ENCODE results near the gene MED17. TPM values are rescaled to one million over a fixed set of nuclear protein-coding genes. Genes with fewer than 3 reads are reported as not detected.

The MED17 gene
- total and polyA plus RNA-seq, 2 of the 13 experiments (the other 11 are each of a cell fraction or from before 2014, with no cell fraction given): 23.1 to 37.0 TPM

- TF ChIP-seq, protein P1, sequence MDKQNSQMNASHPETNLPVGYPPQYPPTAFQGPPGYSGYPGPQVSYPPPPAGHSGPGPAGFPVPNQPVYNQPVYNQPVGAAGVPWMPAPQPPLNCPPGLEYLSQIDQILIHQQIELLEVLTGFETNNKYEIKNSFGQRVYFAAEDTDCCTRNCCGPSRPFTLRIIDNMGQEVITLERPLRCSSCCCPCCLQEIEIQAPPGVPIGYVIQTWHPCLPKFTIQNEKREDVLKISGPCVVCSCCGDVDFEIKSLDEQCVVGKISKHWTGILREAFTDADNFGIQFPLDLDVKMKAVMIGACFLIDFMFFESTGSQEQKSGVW (CRISPR knock-in tag; IDR thresholded peaks at IDR 0.05; ENCODE audit: borderline replicate concordance): no peak
- peak; percentile 99 for TF ChIP-seq DR1 (CRISPR knock-in tag; IDR thresholded peaks at IDR 0.05)
- TF ChIP-seq PHF8 (CRISPR knock-in tag; IDR thresholded peaks at IDR 0.05): peak; percentile 87
- TF ChIP-seq ZEB1 (IDR thresholded peaks at IDR 0.05; ENCODE audit: insufficient replicate concordance, low read depth): peak; percentile 26
- no peak; the same call in 1 of the 2 replicates for TF ChIP-seq BRD4 (CRISPR knock-in tag; IDR thresholded peaks at IDR 0.05)
- TF ChIP-seq ZNF605 (CRISPR knock-in tag; IDR thresholded peaks at IDR 0.05): peak; percentile 78; the same call in 1 of the 2 replicates
- 0 out of 2 replicates have a peak, but pooled peaks have one; percentile 35 for TF ChIP-seq ZNF614 (CRISPR knock-in tag; IDR thresholded peaks at IDR 0.05; ENCODE audit: borderline replicate concordance)
- TF ChIP-seq JUN (CRISPR knock-in tag; IDR thresholded peaks at IDR 0.05): peak; percentile 52; the same call in 1 of the 2 replicates
- no peak; the same call in 1 of the 2 replicates for TF ChIP-seq PAF1 (CRISPR knock-in tag; IDR thresholded peaks at IDR 0.05)
- peak; percentile 95 for TF ChIP-seq RBM39 (IDR thresholded peaks at IDR 0.05; ENCODE audit: low read depth, low read length, poor library complexity, severe bottlenecking)
- TF ChIP-seq ZNF256 (CRISPR knock-in tag; conservative IDR thresholded peaks at IDR 0.05): 0 out of 2 replicates have a peak, but pooled peaks have one; percentile 30
- TF ChIP-seq, protein P2, sequence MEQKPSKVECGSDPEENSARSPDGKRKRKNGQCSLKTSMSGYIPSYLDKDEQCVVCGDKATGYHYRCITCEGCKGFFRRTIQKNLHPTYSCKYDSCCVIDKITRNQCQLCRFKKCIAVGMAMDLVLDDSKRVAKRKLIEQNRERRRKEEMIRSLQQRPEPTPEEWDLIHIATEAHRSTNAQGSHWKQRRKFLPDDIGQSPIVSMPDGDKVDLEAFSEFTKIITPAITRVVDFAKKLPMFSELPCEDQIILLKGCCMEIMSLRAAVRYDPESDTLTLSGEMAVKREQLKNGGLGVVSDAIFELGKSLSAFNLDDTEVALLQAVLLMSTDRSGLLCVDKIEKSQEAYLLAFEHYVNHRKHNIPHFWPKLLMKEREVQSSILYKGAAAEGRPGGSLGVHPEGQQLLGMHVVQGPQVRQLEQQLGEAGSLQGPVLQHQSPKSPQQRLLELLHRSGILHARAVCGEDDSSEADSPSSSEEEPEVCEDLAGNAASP (CRISPR knock-in tag; IDR thresholded peaks at IDR 0.05; ENCODE audit: borderline replicate concordance): peak; percentile 26; the same call in 1 of the 2 replicates
- TF ChIP-seq TIGD3 (CRISPR knock-in tag; IDR thresholded peaks at IDR 0.05; ENCODE audit: borderline replicate concordance): 0 out of 2 replicates have a peak, but pooled peaks have one; percentile 23
- TF ChIP-seq KMT2A (CRISPR knock-in tag; IDR thresholded peaks at IDR 0.05): peak; percentile 78
- TF ChIP-seq HCFC1 (IDR thresholded peaks at IDR 0.05; ENCODE audit: low read depth, low read length): no peak
- TF ChIP-seq FOXO1 (CRISPR knock-in tag; IDR thresholded peaks at IDR 0.05): peak; percentile 76
- peak; percentile 33; the same call in 1 of the 2 replicates for TF ChIP-seq MEIS2 (CRISPR knock-in tag; IDR thresholded peaks at IDR 0.05)
- TF ChIP-seq POGZ (CRISPR knock-in tag; IDR thresholded peaks at IDR 0.05): peak; percentile 92
- no peak for TF ChIP-seq ZNF260 (CRISPR knock-in tag; IDR thresholded peaks at IDR 0.05; ENCODE audit: borderline replicate concordance, low read depth)
- TF ChIP-seq ZNF75D (CRISPR knock-in tag; IDR thresholded peaks at IDR 0.05; ENCODE audit: borderline replicate concordance): no peak
- peak; percentile 92 for TF ChIP-seq TGIF2 (CRISPR knock-in tag; IDR thresholded peaks at IDR 0.05)
- no peak for TF ChIP-seq HNRNPUL1 (IDR thresholded peaks at IDR 0.05; ENCODE audit: low read depth, low read length)
- peak; percentile 58 for TF ChIP-seq TARDBP (CRISPR knock-in tag; IDR thresholded peaks at IDR 0.05)
- peak; percentile 64; the same call in 1 of the 2 replicates for TF ChIP-seq PAX8 (CRISPR knock-in tag; IDR thresholded peaks at IDR 0.05; ENCODE audit: borderline replicate concordance)
- TF ChIP-seq SP4 (CRISPR knock-in tag; IDR thresholded peaks at IDR 0.05): 0 out of 2 replicates have a peak, but pooled peaks have one; percentile 76
Observed at GRCh38 chr11:93741094-93741881, 42.8 kb upstream of the MED17 start, which contains the start of the genes C11orf54 and TAF1D (continued).

Measured in HepG2 (cell line).